Activated CD4-positive, alpha-beta memory T cell treated with anti-CD3 and anti-CD28 coated beads, Interleukin-2, amount 10 ng/mL, durations not matched to agents 7 days and 5 days (primary cell): ENCODE data around the gene SERPINA9. TPM values are rescaled to one million over a fixed set of nuclear protein-coding genes. Genes with fewer than 3 reads are reported as not detected.
"Not testable (repeated sequence)": the region's sequence is repeated elsewhere in the genome, so short reads cannot be mapped to it uniquely, and the experiment has no call there.

Experiments used
- CTCF ChIA-PET: fragments of 350-600 bp; sonication (Branson Sonifier 250); formaldehyde crosslinking; loops from one replicate; lab custom pipeline; 2021; ENCODE audit warnings: antibody characterized with exemption, inconsistent platforms; lab: Charles Lee
- POLR2A ChIA-PET: fragments of 350-600 bp; sonication (Branson Sonifier 250); formaldehyde crosslinking; loops from one replicate; lab custom pipeline; 2021; ENCODE audit warnings: antibody characterized with exemption; lab: Charles Lee
- DNase-seq: peaks from one replicate; pipeline ENCODE4 v3.0.0-alpha.2; 2020
- H3K27ac Mint-ChIP-seq: one replicate; pipeline ENCODE4 v1.8.0; 2021; ENCODE audit warnings: mild to moderate bottlenecking, mixed read lengths
- H3K27me3 Mint-ChIP-seq: one replicate; pipeline ENCODE4 v1.8.0; 2021; ENCODE audit warnings: mixed read lengths
- H3K36me3 Mint-ChIP-seq: one replicate; pipeline ENCODE4 v1.8.0; 2021; ENCODE audit warnings: low read depth, mixed read lengths
- H3K4me1 Mint-ChIP-seq: one replicate; pipeline ENCODE4 v1.8.0; 2021; ENCODE audit warnings: mixed read lengths
- H3K4me3 Mint-ChIP-seq: one replicate; pipeline ENCODE4 v1.8.0; 2021; ENCODE audit warnings: mild to moderate bottlenecking, mixed read lengths
- H3K9me3 Mint-ChIP-seq: one replicate; pipeline ENCODE4 v1.8.0; 2021; ENCODE audit warnings: mixed read lengths
- total RNA-seq, 2 experiments: library from RNA; stranded (reverse); gene quantifications; one replicate each; pipeline ENCODE4 v1.2.3, GENCODE V29; 2021

Gene SERPINA9
- total RNA-seq, 2 experiments from 2014 or later, result not detected

DNA sequence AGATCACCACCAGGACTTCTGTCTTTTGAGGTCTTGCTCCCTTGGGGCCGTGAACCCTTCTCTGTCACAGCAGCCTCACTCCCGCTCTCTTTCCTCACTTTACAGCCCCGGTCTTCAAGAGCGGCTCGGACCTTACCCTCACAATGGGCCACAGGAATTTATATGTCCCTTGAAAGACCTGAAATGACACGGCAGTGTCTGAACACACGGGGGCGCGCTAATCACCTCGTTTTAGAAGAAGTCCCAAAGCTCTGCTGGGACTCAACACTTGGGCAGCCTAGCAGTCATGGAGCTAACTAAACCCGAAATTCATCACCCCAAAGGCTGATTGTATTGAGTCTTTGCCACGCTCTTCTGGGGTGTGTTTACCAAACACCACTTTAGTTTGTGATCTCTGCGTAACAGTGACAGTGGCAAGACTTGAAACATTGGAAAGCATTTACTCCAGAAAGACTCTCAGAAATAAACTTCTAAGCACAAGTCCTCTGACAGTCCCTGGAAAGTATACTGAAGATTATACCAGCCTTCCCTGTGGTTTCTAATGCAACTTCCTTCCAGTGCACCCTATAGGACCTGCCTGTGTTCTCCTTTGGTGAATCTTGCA is 52.4 kb downstream of the SERPINA9 start:
- CTCF ChIA-PET, result interaction anchor here (1.1 to 1.8 kb wide), 4 partner anchors 10 to 126 kb away, joined by 3 to 7 read pairs (median 6); no protein-coding TSS in a partner anchor
- H3K27ac Mint-ChIP-seq, result no peak overlapping the region

DNA sequence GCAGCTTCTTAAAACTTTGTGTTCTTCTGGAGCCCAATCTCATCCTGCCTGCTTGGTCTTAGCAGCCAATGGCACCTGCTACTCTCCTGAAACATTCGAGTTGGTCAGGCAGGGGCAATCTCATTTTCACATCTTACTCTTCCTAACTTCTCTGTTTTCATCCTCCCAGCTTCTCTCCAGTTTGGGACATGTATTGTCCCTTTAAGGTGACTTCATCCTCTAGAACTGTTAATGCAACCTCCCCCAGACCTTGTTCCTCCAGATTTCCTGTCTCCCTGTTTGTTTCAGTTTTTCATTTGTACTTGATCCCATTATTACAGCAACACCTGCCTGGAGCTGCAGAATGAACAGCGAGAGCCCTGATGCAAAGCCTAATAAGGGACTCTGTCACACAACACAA is 54.7 kb downstream of the SERPINA9 start:
- CTCF ChIA-PET, result interaction anchor here (0.7 kb wide), 1 partner anchor 65 kb away, joined by 3 read pairs; no protein-coding TSS in a partner anchor
- Mint-ChIP-seq H3K27ac (no peak overlapping the region), H3K9me3 (peaks cover 6% of the 10 kb centered on the region), H3K27me3 (peaks cover 6% of the 10 kb centered on the region), H3K4me3 (no peak overlapping the region), H3K36me3 (no peaks in the 10 kb centered on the region), H3K4me1 (peaks cover 2% of the 10 kb centered on the region)
- POLR2A ChIA-PET, result no interaction called here
- no peak for DNase-seq

More for the DNA sequence above, 52.4 kb downstream of the SERPINA9 start:
- DNase-seq, result peak; percentile 56
- no peaks in the 10 kb centered on the region for H3K36me3 Mint-ChIP-seq
- H3K4me3 Mint-ChIP-seq, result no peak overlapping the region
- H3K27me3 Mint-ChIP-seq, result peaks cover 6% of the 10 kb centered on the region
- H3K9me3 Mint-ChIP-seq, result no peaks in the 10 kb centered on the region
- POLR2A ChIA-PET, result no interaction called here
- peaks cover 2% of the 10 kb centered on the region for H3K4me1 Mint-ChIP-seq

DNA sequence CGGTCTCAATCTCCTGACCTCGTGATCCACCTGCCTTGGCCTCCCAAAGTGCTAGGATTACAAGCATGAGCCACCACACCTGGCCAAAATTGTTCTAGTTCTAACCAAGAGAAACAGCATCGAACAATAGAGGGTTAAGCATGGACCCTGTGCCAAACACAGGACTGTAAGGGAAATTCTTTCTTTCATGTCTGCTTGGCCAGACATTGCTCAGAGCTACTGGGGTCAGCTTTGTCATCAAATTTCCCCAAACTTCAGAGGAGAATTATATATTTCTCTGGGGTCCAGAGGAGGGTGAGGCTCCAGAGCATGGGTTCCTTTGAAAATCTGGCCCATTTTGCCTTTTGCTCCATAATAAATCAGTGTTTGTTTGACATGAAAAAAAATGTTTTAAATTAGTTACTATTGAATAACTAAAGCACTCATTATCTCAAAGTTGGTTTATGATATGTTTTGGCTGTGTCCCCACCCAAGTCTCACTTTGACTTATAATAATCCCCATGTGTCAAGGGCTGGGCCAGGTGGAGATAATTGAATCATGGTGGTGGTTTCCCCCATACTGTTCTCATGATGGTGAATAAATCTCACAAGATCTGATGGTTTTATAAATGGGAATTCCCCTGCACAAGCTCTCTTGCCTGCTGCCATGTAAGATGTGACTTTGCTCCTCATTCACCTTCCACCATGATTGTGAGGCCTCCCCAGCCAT is 58.3 kb downstream of the SERPINA9 start:
- CTCF ChIA-PET, result interaction anchor here (0.6 kb wide), 1 partner anchor 1650 kb away, joined by 3 read pairs; no protein-coding TSS in a partner anchor
- DNase-seq, H3K36me3 Mint-ChIP-seq, H3K27me3 Mint-ChIP-seq, H3K4me3 Mint-ChIP-seq, POLR2A ChIA-PET, H3K4me1 Mint-ChIP-seq, H3K27ac Mint-ChIP-seq, H3K9me3 Mint-ChIP-seq: not testable (repeated sequence)

Other genes with a start within 250 kb of the SERPINA9 start
- not detected for gene SERPINA10, start 182.9 kb downstream of the SERPINA9 start, total RNA-seq
- gene SERPINA6, start 152.9 kb downstream of the SERPINA9 start, total RNA-seq, result not detected
- gene SERPINA2, start 109.5 kb downstream of the SERPINA9 start, total RNA-seq, result not detected
- under 1 TPM; 0.43 to 0.53 TPM for gene SERPINA1, start 87.6 kb downstream of the SERPINA9 start, total RNA-seq
- not detected for gene SERPINA11, start 23.4 kb downstream of the SERPINA9 start, total RNA-seq
- not detected for gene SERPINA12, start 33.3 kb upstream of the SERPINA9 start, total RNA-seq
- gene SERPINA4, start 85.2 kb upstream of the SERPINA9 start, total RNA-seq, result not detected
- not detected for gene SERPINA5, start 105.2 kb upstream of the SERPINA9 start, total RNA-seq
- not detected for gene SERPINA3, start 136.2 kb upstream of the SERPINA9 start, total RNA-seq